Choroid plexus epithelial cell (primary cell): ENCODE results near the gene CCR9.

ENCODE experiments used
- DNase-seq: peaks from one replicate; pipeline ENCODE4 v3.0.0-alpha.2; 2010; ENCODE audit warnings: low read depth
- H3K4me3 ChIP-seq: 2 replicates; pipeline ENCODE4 v1.5.1; 2011; ENCODE audit warnings: low read depth, mild to moderate bottlenecking, control low read depth, low read length, moderate library complexity
- TF ChIP-seq, protein P1 (sequence below): conservative IDR thresholded peaks from 2 replicates; pipeline ENCODE4 v1.5.1; 2011; ENCODE audit warnings: low read depth, mild to moderate bottlenecking, control low read depth, inconsistent platforms, low read length, moderate library complexity

The CCR9 gene

GRCh38 chr3:45885979-45886705 is at the start of gene CCR9:
Gene CCR9, plus strand, starts transcription at chr3:45886543. Its CDS starts 8,391 bp downstream, at chr3:45894934.
- TF ChIP-seq, protein P1, sequence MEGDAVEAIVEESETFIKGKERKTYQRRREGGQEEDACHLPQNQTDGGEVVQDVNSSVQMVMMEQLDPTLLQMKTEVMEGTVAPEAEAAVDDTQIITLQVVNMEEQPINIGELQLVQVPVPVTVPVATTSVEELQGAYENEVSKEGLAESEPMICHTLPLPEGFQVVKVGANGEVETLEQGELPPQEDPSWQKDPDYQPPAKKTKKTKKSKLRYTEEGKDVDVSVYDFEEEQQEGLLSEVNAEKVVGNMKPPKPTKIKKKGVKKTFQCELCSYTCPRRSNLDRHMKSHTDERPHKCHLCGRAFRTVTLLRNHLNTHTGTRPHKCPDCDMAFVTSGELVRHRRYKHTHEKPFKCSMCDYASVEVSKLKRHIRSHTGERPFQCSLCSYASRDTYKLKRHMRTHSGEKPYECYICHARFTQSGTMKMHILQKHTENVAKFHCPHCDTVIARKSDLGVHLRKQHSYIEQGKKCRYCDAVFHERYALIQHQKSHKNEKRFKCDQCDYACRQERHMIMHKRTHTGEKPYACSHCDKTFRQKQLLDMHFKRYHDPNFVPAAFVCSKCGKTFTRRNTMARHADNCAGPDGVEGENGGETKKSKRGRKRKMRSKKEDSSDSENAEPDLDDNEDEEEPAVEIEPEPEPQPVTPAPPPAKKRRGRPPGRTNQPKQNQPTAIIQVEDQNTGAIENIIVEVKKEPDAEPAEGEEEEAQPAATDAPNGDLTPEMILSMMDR: no peak
- H3K4me3 ChIP-seq: no peak within 1 kb of the TSS
- DNase-seq: no peak

DNA sequence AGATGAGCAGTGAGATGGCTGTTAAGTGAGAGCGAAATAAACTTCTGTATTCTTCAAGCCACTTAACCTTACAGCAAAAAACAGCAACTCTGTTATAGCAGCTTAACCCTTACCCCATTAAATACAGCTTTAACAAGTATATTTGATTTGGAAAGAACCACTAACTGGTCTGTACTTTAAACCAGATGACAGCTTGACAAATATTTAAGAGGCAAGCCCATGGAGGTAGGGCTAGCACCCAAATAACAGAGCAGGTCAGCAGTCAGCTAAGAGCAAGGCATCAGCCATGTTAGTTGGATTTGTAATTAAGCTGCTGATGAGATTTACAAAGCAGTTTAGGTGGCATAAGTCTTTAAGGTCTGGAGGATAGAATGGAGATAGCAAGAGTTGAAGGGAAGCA is 47.9 kb upstream of the CCR9 start:
- no peak overlapping the region for H3K4me3 ChIP-seq
- no peak for DNase-seq
- TF ChIP-seq, protein P1: no peak

DNA sequence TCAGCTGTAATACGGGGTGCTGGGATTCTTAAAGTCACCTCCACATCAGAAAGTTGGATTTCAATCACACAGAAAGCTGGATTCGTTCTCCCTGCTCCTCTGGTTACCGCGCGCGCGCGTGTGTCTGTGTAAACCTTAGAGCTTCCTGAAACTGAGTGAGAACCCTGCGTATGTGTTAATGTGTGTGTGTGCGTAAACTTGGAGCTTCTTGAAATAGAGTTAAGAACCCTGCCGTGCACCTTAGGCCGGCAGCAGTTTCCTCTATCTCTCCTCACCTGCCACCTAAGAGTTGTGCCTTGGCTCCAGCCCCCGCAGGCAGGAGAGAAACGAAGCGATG is 45.0 kb upstream of the CCR9 start:
- TF ChIP-seq, protein P1: no peak
- DNase-seq: peak; percentile 33
- H3K4me3 ChIP-seq: peak overlapping the region; percentile 97

DNA sequence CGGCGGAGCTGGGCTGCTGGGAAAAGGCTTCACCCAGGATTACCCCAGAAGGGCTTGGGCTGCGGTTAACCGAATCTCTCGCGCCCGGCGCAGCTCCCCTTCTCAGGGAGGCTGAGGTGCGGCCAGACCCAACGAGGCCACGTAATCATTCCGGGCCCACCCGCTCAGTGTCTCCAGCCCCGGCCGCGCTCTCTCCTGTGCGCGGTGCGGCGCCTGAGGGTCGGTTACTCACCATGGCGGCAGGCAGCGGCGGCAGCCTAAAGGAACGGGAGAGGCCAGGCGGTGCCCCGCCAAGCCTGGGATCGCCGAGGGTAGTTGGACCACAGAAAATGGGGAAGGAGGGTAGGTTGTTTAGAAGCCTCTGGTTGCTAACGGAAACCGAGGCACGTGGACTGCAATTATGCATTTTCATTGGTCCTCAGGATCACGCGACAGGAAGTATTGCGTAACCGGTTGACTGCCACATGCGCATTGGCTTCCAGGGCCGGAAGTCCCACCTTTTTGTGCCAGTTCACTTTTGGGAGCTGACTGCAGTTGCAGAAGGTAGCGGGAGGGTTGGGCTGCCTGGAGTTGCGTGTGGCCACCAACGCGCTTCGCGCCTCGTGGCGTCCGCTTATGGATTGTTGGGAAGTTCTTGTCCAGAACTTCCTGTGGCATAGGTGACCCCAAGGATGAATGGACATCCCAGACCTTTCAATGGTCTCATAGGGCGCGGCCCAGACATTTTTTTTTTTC is 44.4 kb upstream of the CCR9 start, which contains the start of gene LZTFL1:
LZTFL1 (minus strand) TSS at position 363 of the 735 bp plus-strand sequence; CDS start at position 235, 128 bp downstream.
- DNase-seq: peak; percentile 98
- TF ChIP-seq, protein P1: no peak
- H3K4me3 ChIP-seq: peak within 1 kb of the TSS; percentile 97

DNA sequence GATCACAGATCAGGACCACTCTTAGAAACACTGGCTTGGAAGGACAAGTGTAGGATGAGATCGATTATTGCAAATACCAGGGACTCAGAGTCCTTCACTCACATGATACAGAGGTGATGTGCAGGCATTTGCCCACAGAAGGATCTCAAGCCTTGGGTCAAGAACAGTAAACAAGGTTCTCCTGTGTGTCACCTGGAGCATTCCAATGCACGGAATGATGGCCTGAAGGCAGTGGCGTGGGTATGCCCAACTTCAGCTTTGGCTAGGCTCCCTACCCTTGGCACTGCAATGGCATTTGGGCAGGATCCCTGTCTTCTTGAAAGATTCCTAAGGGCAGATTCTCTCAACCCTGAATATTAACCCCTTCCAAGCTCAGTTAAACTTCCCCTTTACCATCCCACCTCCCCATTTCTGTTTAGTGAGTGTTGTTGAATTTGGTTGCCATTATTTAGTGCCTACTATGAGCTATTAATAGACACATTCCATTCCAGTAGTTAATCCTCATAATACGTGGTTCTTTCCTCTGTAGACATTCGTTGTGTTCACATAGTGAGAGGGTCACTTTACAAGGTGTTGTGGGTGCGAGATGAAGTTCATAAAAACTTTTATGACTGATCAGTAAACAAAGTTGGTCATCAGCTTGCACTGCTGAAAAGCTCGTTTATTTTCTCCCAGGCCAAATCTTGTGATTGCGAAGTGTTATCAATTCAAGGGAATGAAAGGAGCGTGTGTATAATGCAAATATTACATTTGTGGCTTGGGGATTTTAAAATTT is 43.3 kb upstream of the CCR9 start:
- TF ChIP-seq, protein P1: no peak

GRCh38 chr3:45844616-45845015 is 41.7 kb upstream of the CCR9 start:
- TF ChIP-seq, protein P1: no peak
- no peak for DNase-seq

More for the DNA sequence above, 43.3 kb upstream of the CCR9 start:
- no peak for DNase-seq
- H3K4me3 ChIP-seq: no peak overlapping the region

More at GRCh38 chr3:45844616-45845015, 41.7 kb upstream of the CCR9 start:
- no peak overlapping the region for H3K4me3 ChIP-seq
